Gastroesophageal sphincter (tissue), 4 donors: ENCODE data around the gene ATF7IP. TPM values are rescaled to one million over a fixed set of nuclear protein-coding genes. Genes with fewer than 3 reads are reported as not detected.
A peak's percentile ranks its signal among the peaks of the same experiment; 100 is the strongest.

ENCODE experiments used
- ATAC-seq: fragments of 150-250 bp; one replicate; pipeline ENCODE4 v1.9.1; 2016; ENCODE audit warnings: mild to moderate bottlenecking, moderate library complexity
- H3K27ac ChIP-seq, 4 donors: fragments of 200-600 bp; sonication (generic) in 3 of 4; 1 replicate in 3 of 4; 2 replicates in 1 of 4; pipeline ENCODE4 v1.5.1; 2016 to 2019
- H3K27me3 ChIP-seq: fragments of 200-600 bp; sonication (generic); one replicate; pipeline ENCODE4 v1.5.1; 2019
- H3K36me3 ChIP-seq, 2 donors: fragments of 200-600 bp; sonication (generic); one replicate each; pipeline ENCODE4 v1.5.1; 2019; ENCODE audit warnings: control low read depth in 1 of 2
- H3K4me1 ChIP-seq, 3 donors: fragments of 200-600 bp; sonication (generic); 1 replicate in 2 of 3; 2 replicates in 1 of 3; pipeline ENCODE4 v1.5.1; 2016 to 2019; ENCODE audit warnings: control low read depth in 2 of 3
- H3K4me3 ChIP-seq, 2 donors: fragments of 200-600 bp; sonication (generic); one replicate each; pipeline ENCODE4 v1.5.1; 2019; ENCODE audit warnings: mild to moderate bottlenecking in 1 of 2, moderate library complexity in 1 of 2
- H3K9me3 ChIP-seq, 3 donors: fragments of 200-600 bp; sonication (generic); one replicate each; pipeline ENCODE4 v1.5.1; 2017 to 2019; ENCODE audit warnings: control low read depth in 2 of 3
- EP300 ChIP-seq: sonication (generic); formaldehyde crosslinking; IDR thresholded peaks from one replicate; pipeline ENCODE4 v1.6.1; 2017; ENCODE audit warnings: antibody characterized with exemption, mild to moderate bottlenecking
- POLR2A ChIP-seq, 2 donors: fragments of 450-650 bp; IDR thresholded peaks; one replicate each; pipeline ENCODE4 v1.6.1; 2017; ENCODE audit warnings: antibody characterized with exemption in 2 of 2, mild to moderate bottlenecking in 2 of 2, moderate library complexity in 1 of 2
- POLR2AphosphoS5 ChIP-seq: sonication (generic); formaldehyde crosslinking; IDR thresholded peaks from one replicate; pipeline ENCODE4 v1.6.1; 2017; ENCODE audit warnings: antibody characterized with exemption
- WGBS, 2 donors: methylation state at CpG; one replicate each; pipeline ENCODE4 v1.1.5; 2018; ENCODE audit warnings: low coverage in 1 of 2; 5-methylcytosine and 5-hydroxymethylcytosine counted together
- total RNA-seq, 4 donors: library from RNA; depleted of rRNA; stranded (reverse); fragments of >200 nt; gene quantifications; one replicate each; pipeline ENCODE4 v1.1.0, GENCODE V29; 2016
- TF ChIP-seq, protein P1 (sequence below), 4 experiments: fragments of 200-600 bp in 2 of 4; fragments of 450-650 bp in 2 of 4; sonication (generic) in 1 of 4; IDR thresholded peaks; one replicate each; pipeline ENCODE4 v1.5.1; 2017 to 2019; ENCODE audit warnings: antibody characterized with exemption in 4 of 4, mild to moderate bottlenecking in 2 of 4, moderate library complexity in 2 of 4

ATF7IP gene
- total RNA-seq, 4 donors from 2014 or later: 32.0 to 71.8 (median 32.7) TPM

DNA sequence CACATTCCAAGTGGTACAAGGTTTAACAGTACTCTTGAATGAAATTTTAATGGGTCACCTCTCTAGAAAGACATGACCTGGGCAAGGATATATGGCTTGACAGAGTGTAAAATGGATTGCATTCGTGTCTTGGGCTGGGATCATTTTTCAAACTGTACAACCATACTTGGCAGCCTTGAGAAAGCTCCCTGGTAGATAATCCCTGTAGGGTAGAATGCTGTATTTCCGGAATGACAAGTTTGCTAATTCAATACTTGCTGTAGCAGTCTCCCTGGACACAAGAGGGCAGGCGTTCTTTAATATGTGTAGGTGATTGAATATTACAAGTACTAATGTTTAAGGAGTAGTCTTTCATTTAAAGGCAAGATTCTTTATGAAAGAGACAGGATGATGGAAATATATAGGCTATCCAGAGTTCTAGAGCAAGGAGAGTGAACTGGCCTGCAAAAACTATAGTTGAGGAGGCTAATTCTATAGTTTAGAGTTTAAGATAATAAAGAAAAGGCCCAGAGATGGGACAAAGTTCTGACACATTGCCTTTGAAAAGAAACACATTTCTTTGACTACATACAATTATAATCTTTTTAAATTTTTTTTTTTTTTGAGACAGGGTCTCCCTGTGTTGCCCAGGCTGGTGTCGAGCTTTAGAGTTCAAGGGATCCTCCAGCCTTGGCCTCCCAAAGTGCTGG is 148.8 kb downstream of the ATF7IP start:
- Histone ChIP-seq H3K9me3 (no peaks in the 10 kb centered on the region), H3K4me3 (no peak overlapping the region), H3K4me1 (no peaks in the 10 kb centered on the region), H3K36me3 (no peaks in the 10 kb centered on the region), H3K27ac (no peak overlapping the region), H3K27me3 (no peaks in the 10 kb centered on the region)
- no peak for TF ChIP-seq POLR2AphosphoS5
- TF ChIP-seq, protein P1, sequence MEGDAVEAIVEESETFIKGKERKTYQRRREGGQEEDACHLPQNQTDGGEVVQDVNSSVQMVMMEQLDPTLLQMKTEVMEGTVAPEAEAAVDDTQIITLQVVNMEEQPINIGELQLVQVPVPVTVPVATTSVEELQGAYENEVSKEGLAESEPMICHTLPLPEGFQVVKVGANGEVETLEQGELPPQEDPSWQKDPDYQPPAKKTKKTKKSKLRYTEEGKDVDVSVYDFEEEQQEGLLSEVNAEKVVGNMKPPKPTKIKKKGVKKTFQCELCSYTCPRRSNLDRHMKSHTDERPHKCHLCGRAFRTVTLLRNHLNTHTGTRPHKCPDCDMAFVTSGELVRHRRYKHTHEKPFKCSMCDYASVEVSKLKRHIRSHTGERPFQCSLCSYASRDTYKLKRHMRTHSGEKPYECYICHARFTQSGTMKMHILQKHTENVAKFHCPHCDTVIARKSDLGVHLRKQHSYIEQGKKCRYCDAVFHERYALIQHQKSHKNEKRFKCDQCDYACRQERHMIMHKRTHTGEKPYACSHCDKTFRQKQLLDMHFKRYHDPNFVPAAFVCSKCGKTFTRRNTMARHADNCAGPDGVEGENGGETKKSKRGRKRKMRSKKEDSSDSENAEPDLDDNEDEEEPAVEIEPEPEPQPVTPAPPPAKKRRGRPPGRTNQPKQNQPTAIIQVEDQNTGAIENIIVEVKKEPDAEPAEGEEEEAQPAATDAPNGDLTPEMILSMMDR (IDR thresholded peaks at IDR 0.05): peak in 3 of 4 experiments; percentile 2 to 38 (median 17)
- no peak for ATAC-seq
- 36 to 58% methylated on average over 3 to 4 of the region's 4 CpGs for WGBS, 2 donors

DNA sequence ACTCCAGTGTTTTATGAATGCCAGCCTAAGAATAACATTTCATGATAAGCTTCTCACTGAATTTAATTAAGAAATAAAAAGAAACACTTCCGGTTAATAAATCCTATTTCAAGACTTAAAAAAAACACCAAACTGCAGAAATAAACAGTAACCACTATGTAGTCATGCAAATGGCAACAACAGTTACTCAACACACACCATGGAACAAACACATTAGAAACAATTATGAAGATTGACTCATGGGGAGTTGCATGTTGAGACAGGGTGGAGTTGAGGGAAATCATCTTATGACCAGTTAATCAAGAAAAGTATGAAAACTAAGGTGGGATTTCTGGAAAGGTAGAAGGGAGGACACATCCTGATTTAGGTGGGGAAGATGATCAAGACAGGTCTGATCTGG is 149.5 kb downstream of the ATF7IP start:
- Histone ChIP-seq H3K9me3 (no peaks in the 10 kb centered on the region), H3K27ac (no peak overlapping the region), H3K4me3 (no peak overlapping the region), H3K4me1 (no peaks in the 10 kb centered on the region), H3K27me3 (no peaks in the 10 kb centered on the region), H3K36me3 (peaks cover 0 to 3% of the 10 kb centered on the region in 2 donors)
- ATAC-seq: no peak
- no peak for TF ChIP-seq POLR2A (IDR thresholded peaks at IDR 0.05)
- TF ChIP-seq EP300: no peak
- no peak for TF ChIP-seq POLR2AphosphoS5
- TF ChIP-seq, protein P1 (IDR thresholded peaks at IDR 0.05): no peak
- WGBS, 2 donors: 29 to 75% methylated on average over 1 of the region's 1 CpG

DNA sequence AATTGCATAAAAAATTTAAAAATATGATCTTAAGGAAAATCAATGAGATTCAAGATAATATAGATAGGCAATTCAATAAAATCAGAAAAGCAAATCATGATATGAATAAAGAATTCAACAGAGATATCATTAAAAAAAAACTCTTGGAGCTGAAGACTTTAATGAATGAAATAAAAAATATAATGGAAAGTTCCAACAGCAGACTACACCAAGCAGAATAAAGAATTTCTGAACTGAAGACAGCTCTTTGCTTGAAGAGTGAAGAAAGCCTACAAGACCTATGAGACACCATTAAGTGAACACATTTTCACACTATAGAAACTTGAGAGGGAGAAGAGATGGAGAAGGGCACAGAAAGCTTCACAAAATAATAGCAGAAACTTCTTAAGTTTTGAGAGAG is 156.3 kb downstream of the ATF7IP start:
- Histone ChIP-seq H3K36me3 (peaks cover 0 to 16% of the 10 kb centered on the region in 2 donors), H3K4me3 (no peak overlapping the region), H3K27ac (no peak overlapping the region), H3K9me3 (peaks cover 0 to 52% (median 0%) of the 10 kb centered on the region in 3 donors), H3K4me1 (no peaks in the 10 kb centered on the region), H3K27me3 (no peaks in the 10 kb centered on the region)
- ATAC-seq: no peak
- TF ChIP-seq POLR2AphosphoS5 (no peak), POLR2A (IDR thresholded peaks at IDR 0.05) (no peak)
- TF ChIP-seq, protein P1 (IDR thresholded peaks at IDR 0.05): no peak

DNA sequence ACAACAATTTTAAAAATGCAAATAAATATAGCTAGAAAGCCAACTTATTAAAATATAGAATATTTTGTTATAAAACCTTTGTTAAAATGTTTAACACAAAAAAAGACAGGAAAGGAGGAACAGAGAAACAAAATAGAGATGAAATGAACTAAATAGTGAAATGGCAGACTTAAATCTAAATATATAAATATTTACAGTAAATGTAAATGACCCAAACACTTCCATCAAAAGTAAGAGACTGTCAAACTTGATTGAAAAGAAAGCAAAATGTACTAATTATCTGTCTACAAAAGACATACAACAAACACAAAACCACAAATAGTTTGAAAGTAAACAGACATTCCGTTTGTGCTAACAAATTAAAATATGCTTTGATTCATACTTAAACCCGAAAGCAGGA is 160.5 kb downstream of the ATF7IP start:
- ATAC-seq: no peak
- TF ChIP-seq, protein P1 (IDR thresholded peaks at IDR 0.05): no peak
- TF ChIP-seq POLR2AphosphoS5 (no peak), EP300 (no peak), POLR2A (IDR thresholded peaks at IDR 0.05) (no peak)
- WGBS, 2 donors: 84 to 96% methylated on average over 2 of the region's 2 CpGs
- Histone ChIP-seq H3K36me3 (peaks cover 0 to 3% of the 10 kb centered on the region in 2 donors), H3K4me1 (no peaks in the 10 kb centered on the region), H3K9me3 (peaks cover 0 to 45% (median 0%) of the 10 kb centered on the region in 3 donors), H3K4me3 (no peak overlapping the region), H3K27me3 (no peaks in the 10 kb centered on the region), H3K27ac (no peak overlapping the region)

DNA sequence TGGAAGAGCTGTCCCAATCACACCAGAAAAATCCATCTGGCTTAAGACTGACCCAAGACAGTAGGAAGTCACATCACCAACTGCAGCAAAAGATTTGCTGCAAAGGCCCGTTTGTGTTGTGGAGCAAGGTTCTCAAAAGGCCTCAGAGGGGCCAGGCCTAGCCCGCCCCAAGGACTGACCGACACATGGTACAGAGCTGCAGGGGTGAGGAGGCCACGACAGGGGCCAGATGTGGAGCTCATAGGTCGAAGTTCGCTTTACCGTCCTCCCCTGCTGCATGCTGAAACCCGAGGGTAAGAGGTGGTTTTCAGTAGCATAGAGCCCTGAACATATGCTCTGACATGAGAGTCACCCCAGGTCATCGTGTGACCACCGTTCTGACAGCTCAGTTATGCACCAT is 166.7 kb downstream of the ATF7IP start:
- H3K27ac ChIP-seq: no peak overlapping the region
- no peak overlapping the region for H3K4me3 ChIP-seq
- TF ChIP-seq POLR2AphosphoS5 (no peak), EP300 (no peak), POLR2A (IDR thresholded peaks at IDR 0.05) (no peak)
- TF ChIP-seq, protein P1 (IDR thresholded peaks at IDR 0.05): no peak
- no peaks in the 10 kb centered on the region for H3K4me1 ChIP-seq
- no peak for ATAC-seq
- H3K9me3 ChIP-seq: no peaks in the 10 kb centered on the region
- H3K27me3 ChIP-seq: no peaks in the 10 kb centered on the region
- H3K36me3 ChIP-seq: peaks cover 0 to 17% of the 10 kb centered on the region in 2 donors
- WGBS, 2 donors: 80 to 91% methylated on average over 1 to 7 of the region's 10 CpGs
